ENCODE results near the gene GOLGA1.

DNA sequence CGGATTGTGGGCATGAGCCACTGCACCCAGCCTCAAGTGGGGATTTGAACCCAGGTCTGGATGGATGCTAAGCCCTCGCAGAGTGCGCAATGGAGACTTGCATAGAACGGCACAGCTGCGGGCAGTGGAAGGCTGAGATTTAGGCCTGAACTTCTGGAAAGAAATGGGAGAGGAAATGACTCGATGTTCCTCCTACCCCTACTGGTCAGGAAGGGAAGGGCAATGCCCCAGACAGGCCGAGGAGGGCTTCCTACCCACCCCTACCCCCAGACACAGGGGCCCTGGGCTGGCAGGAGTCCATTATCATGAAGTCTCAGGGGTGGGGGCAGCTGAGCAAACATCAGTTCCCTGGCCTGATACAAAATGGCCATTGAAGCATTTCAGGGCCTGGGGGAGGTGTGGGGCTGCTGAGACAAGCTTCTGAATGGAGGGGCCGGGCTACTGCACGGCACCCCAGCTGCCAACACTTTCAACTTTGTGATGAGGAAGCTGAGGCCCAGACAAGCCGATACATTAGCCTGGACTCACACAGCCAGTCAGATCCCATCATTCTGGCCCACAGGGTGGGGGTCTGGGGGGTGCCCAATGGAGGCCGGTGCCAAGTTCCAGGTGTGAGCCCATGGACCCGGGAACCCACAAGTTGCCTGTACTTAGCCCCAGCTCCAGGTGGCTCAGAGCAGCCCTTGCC lies 101.1 kb downstream of the GOLGA1 start:
- TF ChIP-seq, protein P1, sequence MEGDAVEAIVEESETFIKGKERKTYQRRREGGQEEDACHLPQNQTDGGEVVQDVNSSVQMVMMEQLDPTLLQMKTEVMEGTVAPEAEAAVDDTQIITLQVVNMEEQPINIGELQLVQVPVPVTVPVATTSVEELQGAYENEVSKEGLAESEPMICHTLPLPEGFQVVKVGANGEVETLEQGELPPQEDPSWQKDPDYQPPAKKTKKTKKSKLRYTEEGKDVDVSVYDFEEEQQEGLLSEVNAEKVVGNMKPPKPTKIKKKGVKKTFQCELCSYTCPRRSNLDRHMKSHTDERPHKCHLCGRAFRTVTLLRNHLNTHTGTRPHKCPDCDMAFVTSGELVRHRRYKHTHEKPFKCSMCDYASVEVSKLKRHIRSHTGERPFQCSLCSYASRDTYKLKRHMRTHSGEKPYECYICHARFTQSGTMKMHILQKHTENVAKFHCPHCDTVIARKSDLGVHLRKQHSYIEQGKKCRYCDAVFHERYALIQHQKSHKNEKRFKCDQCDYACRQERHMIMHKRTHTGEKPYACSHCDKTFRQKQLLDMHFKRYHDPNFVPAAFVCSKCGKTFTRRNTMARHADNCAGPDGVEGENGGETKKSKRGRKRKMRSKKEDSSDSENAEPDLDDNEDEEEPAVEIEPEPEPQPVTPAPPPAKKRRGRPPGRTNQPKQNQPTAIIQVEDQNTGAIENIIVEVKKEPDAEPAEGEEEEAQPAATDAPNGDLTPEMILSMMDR (IDR thresholded peaks at IDR 0.05) = peak; percentile 29 to 47 (median 34)
- TF ChIP-seq POLR2A (IDR thresholded peaks at IDR 0.05) = no peak
